Urinary bladder (tissue), 4 donors: Measurements from ENCODE around the gene OTOS. TPM values are rescaled to one million over a fixed set of nuclear protein-coding genes. Genes with fewer than 3 reads are reported as not detected.

ENCODE experiments used
- DNase-seq: peaks from one replicate; pipeline ENCODE4 v3.0.0-alpha.2; 2015; ENCODE audit errors: extremely low spot score
- H3K27ac ChIP-seq: one replicate; pipeline ENCODE4 v1.5.1; 2013; ENCODE audit warnings: low read depth, mild to moderate bottlenecking, moderate library complexity
- H3K36me3 ChIP-seq: one replicate; pipeline ENCODE4 v1.6.1; 2013; ENCODE audit warnings: mild to moderate bottlenecking, moderate library complexity; ENCODE audit not compliant: insufficient read depth
- H3K4me1 ChIP-seq: one replicate; pipeline ENCODE4 v1.6.1; 2013; ENCODE audit warnings: mild to moderate bottlenecking, moderate library complexity; ENCODE audit not compliant: insufficient read depth
- H3K4me3 ChIP-seq: one replicate; pipeline ENCODE4 v1.5.1; 2013; ENCODE audit warnings: low read depth, low read length
- WGBS: extraction: QIAGEN DNeasy Blood & Tissue Kit; methylation state at CpG from one replicate; pipeline ENCODE4 v1.1.7; 2013; 5-methylcytosine and 5-hydroxymethylcytosine counted together
- polyA plus RNA-seq: library from polyadenylated mRNA; stranded (reverse); fragments of 200-250 nt; gene quantifications from one replicate; pipeline ENCODE4 v1.2.3, GENCODE V29; 2013
- total RNA-seq: library from RNA; depleted of rRNA; stranded (reverse); fragments of >200 nt; gene quantifications from one replicate; pipeline ENCODE4 v1.2.3, GENCODE V29; 2014
- donor health status: healthy with polysubstance abuse.
- donor health status: healthy.

OTOS gene
- total and polyA plus RNA-seq, 2 donors: not detected

- Histone ChIP-seq H3K27ac (no peak overlapping the region), H3K4me3 (no peak overlapping the region), H3K36me3 (no peaks in the 10 kb centered on the region), H3K4me1 (no peaks in the 10 kb centered on the region)
- no peak for DNase-seq
- WGBS: 78% methylated on average over 16 of the region's 16 CpGs
Measured at GRCh38 chr2:240142256-240142775, 1.9 kb upstream of the OTOS start.

DNA sequence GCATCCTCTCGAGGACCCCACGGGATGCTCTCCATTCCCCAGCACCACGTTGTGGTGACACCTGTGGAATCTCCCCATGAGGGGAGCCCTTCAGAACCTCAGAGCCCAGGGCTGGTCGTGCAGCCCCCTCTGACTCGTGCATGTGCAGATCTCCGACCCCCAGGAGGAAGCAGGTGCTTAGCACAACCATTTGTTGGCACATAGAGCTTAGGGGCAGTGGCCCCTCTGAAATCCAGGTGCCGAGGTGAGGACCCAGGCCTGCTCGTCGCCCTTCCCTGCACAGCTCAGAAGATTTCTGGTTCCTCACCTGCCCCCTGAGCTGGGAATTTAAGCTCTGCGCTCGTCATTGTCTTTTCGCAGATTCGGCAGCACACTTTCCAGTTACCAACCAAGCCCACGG, 1.3 kb upstream of the OTOS start:
- H3K4me3 ChIP-seq: no peak overlapping the region
- H3K27ac ChIP-seq: no peak overlapping the region
- no peaks in the 10 kb centered on the region for H3K36me3 ChIP-seq
- H3K4me1 ChIP-seq: no peaks in the 10 kb centered on the region
- 86% methylated on average over 14 of the region's 14 CpGs for WGBS
- DNase-seq: no peak

DNA sequence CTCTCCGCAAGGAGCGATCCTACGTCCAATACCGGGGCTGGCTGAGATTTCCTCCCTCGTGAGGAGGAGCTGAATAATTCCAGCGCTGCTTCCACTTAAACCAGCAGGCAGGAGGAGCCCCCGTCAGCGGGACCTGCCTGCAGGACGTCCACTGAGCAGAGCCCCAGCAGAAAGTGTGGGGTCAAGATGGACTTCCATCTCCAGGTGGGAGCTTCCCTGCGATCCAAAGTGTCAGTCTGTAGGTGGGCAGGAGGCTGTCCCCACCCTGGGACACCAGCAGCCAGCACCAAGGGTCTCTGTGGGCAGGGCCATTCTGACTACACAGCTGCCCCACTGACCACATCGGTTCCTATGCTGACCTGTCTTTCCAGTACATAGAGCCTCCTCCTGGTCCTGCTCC, 462 bp upstream of the OTOS start:
- no peak for DNase-seq
- WGBS: 70% methylated on average over 11 of the region's 11 CpGs
- Histone ChIP-seq H3K36me3 (no peaks in the 10 kb centered on the region), H3K27ac (no peak overlapping the region), H3K4me1 (no peaks in the 10 kb centered on the region), H3K4me3 (no peak overlapping the region)

DNA sequence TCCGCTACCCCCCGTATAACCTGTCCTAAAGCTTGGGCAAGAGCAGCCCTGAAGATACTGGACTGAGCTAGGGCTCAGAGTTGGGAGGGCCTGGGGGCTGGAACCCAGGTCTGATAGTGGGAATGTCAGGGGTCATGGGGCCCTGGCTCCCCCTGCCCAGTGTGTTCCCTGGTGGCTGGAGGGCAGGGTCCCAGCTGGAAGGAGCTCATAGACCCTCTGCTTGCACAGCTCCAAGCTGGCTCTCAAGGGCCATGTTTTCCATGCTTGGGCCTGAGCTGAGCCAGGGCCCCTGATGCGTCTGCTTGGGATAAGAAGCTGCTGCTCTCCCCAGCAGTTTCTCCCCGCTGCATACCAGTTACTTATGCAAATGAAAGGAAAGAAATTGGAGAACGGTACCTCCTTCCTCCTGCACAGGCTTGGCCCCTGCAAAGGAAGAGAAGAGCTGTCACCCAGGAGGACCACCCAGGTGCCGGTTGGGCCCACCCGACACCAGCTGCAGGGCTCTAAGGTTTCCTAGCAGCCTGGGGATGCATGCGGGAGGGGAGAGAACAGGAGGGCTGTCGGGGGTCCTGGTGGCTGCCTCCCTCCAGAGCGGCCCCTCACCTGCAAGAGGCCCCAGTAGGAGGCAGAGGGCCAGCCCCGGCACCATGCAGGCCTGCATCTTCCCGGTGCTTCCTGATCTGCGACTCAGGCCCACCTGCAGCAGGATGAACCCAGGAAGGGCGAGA, 628 bp downstream of the OTOS start:
- Histone ChIP-seq H3K4me1 (no peaks in the 10 kb centered on the region), H3K4me3 (no peak overlapping the region), H3K36me3 (no peaks in the 10 kb centered on the region), H3K27ac (no peak overlapping the region)
- WGBS: 55% methylated on average over 14 of the region's 14 CpGs
- DNase-seq: no peak

- no peak for DNase-seq
- H3K36me3 ChIP-seq: no peaks in the 10 kb centered on the region
- no peak overlapping the region for H3K4me3 ChIP-seq
- 87% methylated on average over 15 of the region's 15 CpGs for WGBS
- H3K27ac ChIP-seq: no peak overlapping the region
- H3K4me1 ChIP-seq: no peaks in the 10 kb centered on the region
Measured at GRCh38 chr2:240139011-240139441, 1.4 kb downstream of the OTOS start.

GRCh38 chr2:240138254-240138984, 2.0 kb downstream of the OTOS start:
- Histone ChIP-seq H3K36me3 (no peaks in the 10 kb centered on the region), H3K27ac (no peak overlapping the region), H3K4me1 (no peaks in the 10 kb centered on the region), H3K4me3 (no peak overlapping the region)
- DNase-seq: no peak
- WGBS: 75% methylated on average over 9 of the region's 9 CpGs

- DNase-seq: no peak
- H3K36me3 ChIP-seq: no peaks in the 10 kb centered on the region
- H3K4me1 ChIP-seq: no peaks in the 10 kb centered on the region
- no peak overlapping the region for H3K27ac ChIP-seq
- no peak overlapping the region for H3K4me3 ChIP-seq
- 88% methylated on average over 19 of the region's 19 CpGs for whole genome bisulfite sequencing
Measured at GRCh38 chr2:240137596-240138253, 2.7 kb downstream of the OTOS start.

DNA sequence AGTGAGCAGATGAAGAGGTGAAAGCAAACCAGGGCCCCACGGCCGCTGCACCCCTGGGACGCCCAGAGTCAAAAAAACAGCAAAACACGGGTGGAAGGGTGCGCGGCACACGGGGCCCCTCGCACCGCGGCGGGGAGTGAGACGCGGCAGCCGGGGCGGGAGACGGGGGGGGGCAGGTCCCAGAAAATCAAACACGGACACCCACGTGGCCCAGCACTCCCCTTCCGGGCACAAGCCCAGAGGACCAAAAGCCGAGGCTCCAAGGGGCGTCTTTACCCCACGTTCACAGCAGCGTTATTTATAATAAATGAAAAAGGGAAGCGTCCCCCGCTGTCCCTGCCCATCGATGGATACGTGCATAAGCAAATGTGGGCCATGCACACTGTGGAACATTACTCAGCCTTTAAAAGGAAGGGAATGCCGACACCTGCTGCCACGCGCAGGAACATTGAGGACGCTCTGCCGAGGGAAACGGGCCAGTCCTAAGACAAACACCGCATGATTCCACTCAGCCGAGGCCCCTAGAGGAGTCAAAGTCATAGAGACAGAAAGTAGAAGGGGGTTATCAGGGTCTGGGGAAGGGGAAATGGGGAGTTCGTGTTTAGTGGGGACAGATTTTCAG, 3.7 kb downstream of the OTOS start:
- Histone ChIP-seq H3K4me1 (no peaks in the 10 kb centered on the region), H3K4me3 (peak overlapping the region; percentile 96), H3K36me3 (no peaks in the 10 kb centered on the region), H3K27ac (no peak overlapping the region)
- 35% methylated on average over 36 of the region's 36 CpGs for WGBS
- no peak for DNase-seq

DNA sequence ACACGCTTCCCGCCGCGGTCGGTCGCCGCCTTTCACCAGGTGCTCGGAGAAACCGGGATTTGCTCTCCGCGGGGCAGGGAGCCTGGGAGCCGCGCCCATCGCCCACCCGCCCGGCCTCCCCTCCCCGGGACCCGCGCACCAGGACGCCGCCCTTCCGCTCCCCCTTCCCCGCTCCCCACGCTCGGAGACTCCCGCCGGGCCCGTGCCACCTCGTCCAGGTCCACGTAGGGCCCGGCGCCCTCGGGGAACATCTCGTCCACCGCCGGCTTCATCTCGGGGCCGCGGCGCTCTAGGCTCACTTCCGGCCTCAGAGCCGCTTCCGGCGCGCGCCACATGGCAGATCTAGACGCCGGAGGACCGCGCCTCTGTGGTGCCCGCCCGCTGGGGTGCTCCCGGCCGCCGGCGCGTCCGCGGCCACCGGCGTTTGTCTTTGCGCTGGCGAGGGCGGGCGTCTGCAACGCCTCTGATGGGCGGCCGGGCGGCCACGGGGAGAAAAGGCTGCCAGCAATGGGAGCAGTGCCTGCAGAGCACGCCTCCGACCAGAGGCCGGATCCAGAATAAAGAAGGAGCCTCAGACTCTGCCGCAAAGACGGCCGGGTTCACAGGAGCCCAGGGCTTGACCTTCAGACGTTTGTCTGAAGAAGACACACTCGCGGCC, 4.3 kb downstream of the OTOS start, which contains the start of gene COPS9:
Gene COPS9 (minus strand): TSS at position 293 of the 658 bp plus-strand sequence. CDS start 21 bp downstream, at position 272.
- no peak within 1 kb of the TSS for H3K27ac ChIP-seq
- no peak for DNase-seq
- under 1% methylated on average over 79 of the region's 79 CpGs for WGBS

DNA sequence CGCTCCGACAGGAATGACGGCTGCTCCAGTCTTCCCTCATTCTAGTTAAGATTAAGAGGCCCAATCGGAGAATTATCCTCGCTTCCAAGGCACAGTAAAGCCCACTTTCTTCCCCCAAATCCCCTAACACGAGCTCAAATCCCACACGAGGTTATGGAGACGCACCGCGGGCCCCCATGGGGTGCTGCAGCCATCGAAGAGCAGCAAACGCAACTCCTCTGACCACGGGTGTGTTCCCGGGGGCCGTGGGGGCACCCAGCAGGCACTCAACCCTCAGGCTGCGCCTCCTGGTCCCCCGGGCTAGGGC, 4.8 kb downstream of the OTOS start:
- DNase-seq: no peak
- no peak overlapping the region for H3K27ac ChIP-seq
- H3K36me3 ChIP-seq: no peaks in the 10 kb centered on the region
- WGBS: under 1% methylated on average over 17 of the region's 17 CpGs
- H3K4me3 ChIP-seq: peak overlapping the region; percentile 96
- H3K4me1 ChIP-seq: no peaks in the 10 kb centered on the region

More for the DNA sequence above, 4.3 kb downstream of the OTOS start, which contains the start of gene COPS9:
- Histone ChIP-seq H3K4me3 (peak within 1 kb of the TSS; percentile 96), H3K4me1 (no peaks in the 10 kb centered on the region), H3K36me3 (no peaks in the 10 kb centered on the region)

GRCh38 chr2:240134956-240135520, 5.4 kb downstream of the OTOS start:
- WGBS: 78% methylated on average over 15 of the region's 15 CpGs
- DNase-seq: no peak
- no peak overlapping the region for H3K27ac ChIP-seq
- no peaks in the 10 kb centered on the region for H3K4me1 ChIP-seq
- H3K4me3 ChIP-seq: peak overlapping the region; percentile 96
- no peaks in the 10 kb centered on the region for H3K36me3 ChIP-seq

GRCh38 chr2:240134466-240134865, 6.0 kb downstream of the OTOS start:
- no peaks in the 10 kb centered on the region for H3K4me1 ChIP-seq
- no peak overlapping the region for H3K4me3 ChIP-seq
- no peak for DNase-seq
- H3K36me3 ChIP-seq: no peaks in the 10 kb centered on the region
- no peak overlapping the region for H3K27ac ChIP-seq
- WGBS: 89% methylated on average over 6 of the region's 6 CpGs

DNA sequence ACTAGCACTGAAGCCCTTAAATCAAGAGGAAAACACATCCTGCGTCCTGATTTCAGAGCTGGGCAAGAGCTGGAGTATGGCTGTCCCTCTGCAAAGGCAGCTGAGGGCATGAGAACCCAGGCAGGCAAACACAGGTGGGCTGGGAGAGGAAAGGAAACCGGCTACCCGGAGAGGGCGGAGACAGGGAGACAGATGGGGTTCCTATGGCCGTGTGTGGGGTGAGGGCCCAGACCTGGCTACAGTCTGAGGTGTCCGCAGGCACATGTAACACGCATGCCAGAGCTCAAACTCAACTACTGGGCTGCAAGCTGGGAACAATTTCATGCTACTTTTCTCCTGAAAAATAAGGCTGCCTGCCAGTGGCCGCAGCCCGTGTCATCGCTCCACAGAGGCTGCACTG, 7.1 kb downstream of the OTOS start:
- no peak overlapping the region for H3K4me3 ChIP-seq
- no peak for DNase-seq
- no peaks in the 10 kb centered on the region for H3K4me1 ChIP-seq
- no peaks in the 10 kb centered on the region for H3K36me3 ChIP-seq
- WGBS: 90% methylated on average over 10 of the region's 10 CpGs
- no peak overlapping the region for H3K27ac ChIP-seq
